Neural crest cell (in vitro differentiated cells): ENCODE results near the gene SLC22A5. TPM values are rescaled to one million over a fixed set of nuclear protein-coding genes. Genes with fewer than 3 reads are reported as not detected.
"Not testable (repeated sequence)": the region's sequence is repeated elsewhere in the genome, so short reads cannot be mapped to it uniquely, and the experiment has no call there.

Experiments used
- DNase-seq: peaks from one replicate; pipeline ENCODE4 v3.0.0; 2021; ENCODE audit warnings: low read depth, mixed read lengths, low spot score
- H3K27ac Mint-ChIP-seq: one replicate; pipeline ENCODE4 v1.8.0; 2021; ENCODE audit warnings: mild to moderate bottlenecking, mixed read lengths; ENCODE audit not compliant: unreplicated experiment
- H3K27me3 Mint-ChIP-seq: 2 replicates; pipeline ENCODE4 v1.8.0; 2021; ENCODE audit warnings: low read depth, mild to moderate bottlenecking, mixed read lengths
- H3K36me3 Mint-ChIP-seq: 2 replicates; pipeline ENCODE4 v1.8.0; 2021; ENCODE audit warnings: low read depth, mild to moderate bottlenecking, mixed read lengths
- H3K4me1 Mint-ChIP-seq: 2 replicates; pipeline ENCODE4 v1.8.0; 2021; ENCODE audit warnings: mixed read lengths
- H3K4me3 Mint-ChIP-seq: one replicate; pipeline ENCODE4 v1.8.0; 2021; ENCODE audit warnings: mild to moderate bottlenecking, mixed read lengths
- H3K9me3 Mint-ChIP-seq: 2 replicates; pipeline ENCODE4 v1.8.0; 2021; ENCODE audit warnings: mixed read lengths
- CTCF ChIP-seq: fragments of 200-600 bp; sonication (generic); conservative IDR thresholded peaks from 2 replicates; pipeline ENCODE4 v1.5.0; 2021; ENCODE audit warnings: antibody characterized with exemption, mild to moderate bottlenecking
- total RNA-seq: library from RNA; stranded (reverse); gene quantifications from 2 replicates; pipeline ENCODE4 v1.2.1, GENCODE V29; 2021

The SLC22A5 gene
- total RNA-seq, 1 donor from 2014 or later: 5.6 TPM

- Mint-ChIP-seq H3K36me3 (no peaks in the 10 kb centered on the region), H3K9me3 (no peaks in the 10 kb centered on the region), H3K27ac (no peak overlapping the region), H3K4me3 (no peak overlapping the region), H3K4me1 (no peaks in the 10 kb centered on the region), H3K27me3 (no peaks in the 10 kb centered on the region)
- DNase-seq: no peak
- no peak for TF ChIP-seq CTCF
These were observed 23.7 kb downstream of the SLC22A5 start for GRCh38 chr5:132392978-132393825.

GRCh38 chr5:132394667-132395259, 25.3 kb downstream of the SLC22A5 start:
- no peak for DNase-seq
- no peaks in the 10 kb centered on the region for H3K9me3 Mint-ChIP-seq
- no peak for TF ChIP-seq CTCF
- peaks cover 4% of the 10 kb centered on the region for H3K27me3 Mint-ChIP-seq
- H3K4me3 Mint-ChIP-seq: no peak overlapping the region
- H3K36me3 Mint-ChIP-seq: no peaks in the 10 kb centered on the region
- no peak overlapping the region for H3K27ac Mint-ChIP-seq
- H3K4me1 Mint-ChIP-seq: no peaks in the 10 kb centered on the region

- Mint-ChIP-seq H3K4me1 (no peaks in the 10 kb centered on the region), H3K27me3 (peaks cover 17% of the 10 kb centered on the region), H3K4me3 (no peak overlapping the region), H3K36me3 (no peaks in the 10 kb centered on the region), H3K27ac (no peak overlapping the region), H3K9me3 (no peaks in the 10 kb centered on the region)
- DNase-seq: no peak
- TF ChIP-seq CTCF: no peak
These were observed 27.1 kb downstream of the SLC22A5 start for GRCh38 chr5:132396589-132397031.

DNA sequence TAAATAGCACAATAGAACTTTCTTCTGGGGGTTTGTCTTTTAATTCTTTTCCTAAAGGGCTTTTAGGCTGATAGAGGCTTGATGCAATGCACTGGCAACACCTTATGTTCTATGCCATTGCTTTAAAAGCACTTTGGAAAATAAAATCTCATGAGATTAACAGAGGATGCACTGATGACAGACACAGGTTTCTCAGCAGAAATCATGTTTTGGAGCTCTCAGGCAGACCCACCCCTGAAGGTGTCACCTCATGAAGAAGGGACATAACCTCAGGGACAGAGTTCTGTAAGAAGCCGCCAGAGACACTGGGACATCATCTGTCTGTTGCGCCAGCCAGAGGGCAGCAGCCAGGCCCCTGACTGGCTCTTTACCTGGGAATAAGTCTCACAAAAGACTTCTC, 27.7 kb downstream of the SLC22A5 start:
- H3K36me3 Mint-ChIP-seq: no peaks in the 10 kb centered on the region
- H3K27ac Mint-ChIP-seq: no peak overlapping the region
- DNase-seq: no peak
- H3K9me3 Mint-ChIP-seq: peaks cover under 1% of the 10 kb centered on the region
- no peak for TF ChIP-seq CTCF
- peaks cover 20% of the 10 kb centered on the region for H3K27me3 Mint-ChIP-seq
- H3K4me3 Mint-ChIP-seq: no peak overlapping the region
- no peaks in the 10 kb centered on the region for H3K4me1 Mint-ChIP-seq

GRCh38 chr5:132397936-132398675, 28.6 kb downstream of the SLC22A5 start:
- not testable (repeated sequence) for H3K9me3 Mint-ChIP-seq, H3K27ac Mint-ChIP-seq, DNase-seq, H3K4me3 Mint-ChIP-seq, H3K36me3 Mint-ChIP-seq, H3K4me1 Mint-ChIP-seq
- peaks cover 23% of the 10 kb centered on the region for H3K27me3 Mint-ChIP-seq

- H3K4me3 Mint-ChIP-seq, H3K27ac Mint-ChIP-seq, H3K4me1 Mint-ChIP-seq, DNase-seq, H3K36me3 Mint-ChIP-seq, H3K9me3 Mint-ChIP-seq: not testable (repeated sequence)
- H3K27me3 Mint-ChIP-seq: peaks cover 39% of the 10 kb centered on the region
These were observed 34.5 kb downstream of the SLC22A5 start for GRCh38 chr5:132404041-132404440.
